ENCODE measurements around the gene MTR. TPM values are rescaled to one million over a fixed set of nuclear protein-coding genes. Genes with fewer than 3 reads are reported as not detected.

Gene MTR
- total and polyA plus RNA-seq, 4 donors: 4.4 to 49.3 (median 21.6) TPM

DNA sequence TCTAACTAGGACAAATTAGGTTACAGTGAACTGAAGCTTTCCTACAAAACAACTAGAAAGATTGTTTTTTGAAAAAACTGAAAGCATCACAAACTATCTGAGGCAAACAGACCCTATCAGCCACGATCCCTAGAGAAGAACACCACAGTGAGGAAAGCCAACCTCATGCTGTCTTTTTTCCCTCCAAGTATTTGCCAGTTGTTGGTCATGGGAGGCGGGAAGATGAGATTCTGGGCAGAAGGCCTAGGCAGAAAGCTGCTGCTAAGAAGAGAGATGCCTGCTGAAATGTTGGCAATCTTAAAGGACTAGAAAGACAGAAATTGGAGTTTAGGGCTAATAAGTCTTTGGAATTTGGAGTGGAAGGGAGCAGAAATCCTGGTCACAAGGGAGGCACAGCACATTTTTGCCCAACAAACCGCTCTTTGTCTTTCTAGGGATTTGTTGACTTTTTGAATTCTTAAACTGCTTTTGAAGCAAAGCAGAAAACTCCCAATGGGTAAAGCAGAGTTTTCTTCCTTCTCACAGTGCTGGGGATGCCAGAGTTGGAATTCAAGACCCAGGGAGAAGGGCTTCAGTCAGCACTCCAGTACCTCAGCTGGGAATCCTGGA is 125.3 kb downstream of the MTR start:
- 76 to 82% methylated on average over 3 of the region's 3 CpGs for WGBS, 2 donors
- Histone ChIP-seq H3K4me3 (no peak overlapping the region), H3K27me3 (ENCODE audit: control insufficient read depth in 3 of 3, insufficient read depth in 3 of 3, low read length in 2 of 3) (no peaks in the 10 kb centered on the region), H3K4me1 (ENCODE audit: control insufficient read depth in 5 of 5, insufficient read depth in 5 of 5, low read length in 5 of 5) (peaks cover 0 to 3% (median 0%) of the 10 kb centered on the region in 5 donors), H3K27ac (ENCODE audit: low read depth in 1 of 2, low read length in 1 of 2) (no peak overlapping the region), H3K9me3 (ENCODE audit: control insufficient read depth in 4 of 4, insufficient read depth in 3 of 4, low read length in 3 of 4) (peaks cover 0 to 7% (median 0%) of the 10 kb centered on the region in 4 donors), H3K9ac (ENCODE audit: insufficient read depth in 1 of 2, low read length in 2 of 2) (no peak overlapping the region), H3K36me3 (ENCODE audit: control insufficient read depth in 4 of 4, insufficient read depth in 4 of 4, low read length in 4 of 4) (no peaks in the 10 kb centered on the region)
- no peak for TF ChIP-seq CTCF (IDR thresholded peaks at IDR 0.05; ENCODE audit: control extremely low read depth, extremely low read depth)
- no peak for ATAC-seq (ENCODE audit: insufficient read depth, low FRiP score)
- DNase-seq: peak in 1 of 3 donors; percentile 24

DNA sequence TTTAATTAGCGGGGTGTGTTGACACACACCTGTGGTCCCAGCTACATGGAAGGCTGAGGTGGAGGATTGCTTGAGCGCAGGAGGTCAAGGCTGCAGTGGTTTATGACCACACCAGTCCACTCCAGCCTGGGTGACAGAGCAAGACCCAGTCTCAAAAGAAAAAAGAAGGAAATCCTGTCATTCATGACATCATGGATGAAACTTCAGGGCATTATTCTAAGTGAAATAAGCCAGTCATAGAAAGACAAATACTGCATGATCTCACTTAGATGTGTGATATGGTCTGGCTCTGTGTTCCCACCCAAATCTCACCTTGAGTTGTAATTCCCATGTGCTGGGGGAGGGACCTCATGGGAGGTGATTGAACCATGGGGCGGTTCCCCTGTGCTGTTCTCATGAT is 126.5 kb downstream of the MTR start:
- Histone ChIP-seq H3K9ac (ENCODE audit: insufficient read depth in 1 of 2, low read length in 2 of 2) (no peak overlapping the region), H3K4me3 (no peak overlapping the region), H3K27ac (ENCODE audit: low read depth in 1 of 2, low read length in 1 of 2) (peak overlapping the region in 1 of 2 donors; percentile 23), H3K27me3 (ENCODE audit: control insufficient read depth in 3 of 3, insufficient read depth in 3 of 3, low read length in 2 of 3) (no peaks in the 10 kb centered on the region), H3K36me3 (ENCODE audit: control insufficient read depth in 4 of 4, insufficient read depth in 4 of 4, low read length in 4 of 4) (no peaks in the 10 kb centered on the region), H3K4me1 (ENCODE audit: control insufficient read depth in 5 of 5, insufficient read depth in 5 of 5, low read length in 5 of 5) (peaks cover 0 to 3% (median 0%) of the 10 kb centered on the region in 5 donors), H3K9me3 (ENCODE audit: control insufficient read depth in 4 of 4, insufficient read depth in 3 of 4, low read length in 3 of 4) (peaks cover 0 to 7% (median 0%) of the 10 kb centered on the region in 4 donors)
- ATAC-seq (ENCODE audit: insufficient read depth, low FRiP score) (no peak), DNase-seq (no peak)
- no peak for TF ChIP-seq CTCF (IDR thresholded peaks at IDR 0.05; ENCODE audit: control extremely low read depth, extremely low read depth)
- WGBS, 2 donors: 96 to 97% methylated on average over 3 of the region's 3 CpGs

DNA sequence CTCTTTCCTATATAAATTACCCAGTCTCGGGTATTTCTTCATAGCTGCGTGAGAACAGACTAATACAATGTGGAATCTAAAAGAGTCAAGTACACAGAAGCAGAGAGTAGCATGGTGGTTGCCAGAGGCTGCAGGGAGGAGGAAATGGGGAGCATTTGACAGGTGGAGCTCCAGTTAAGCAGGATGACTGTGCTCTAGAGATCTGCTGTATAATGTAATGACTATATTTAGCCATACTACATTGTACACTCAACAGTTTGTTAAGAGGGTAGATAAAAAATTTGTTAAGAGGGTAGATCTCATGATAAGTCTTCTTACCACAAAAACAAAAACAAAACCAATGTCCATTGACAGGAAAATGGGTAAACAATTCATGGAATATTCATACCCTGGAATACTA is 127.1 kb downstream of the MTR start:
- peak overlapping the region in 1 of 2 donors; percentile 23 for H3K27ac ChIP-seq (ENCODE audit: low read depth in 1 of 2, low read length in 1 of 2)
- ATAC-seq (ENCODE audit: insufficient read depth, low FRiP score) (no peak), DNase-seq (no peak)
- no peak overlapping the region for H3K9ac ChIP-seq (ENCODE audit: insufficient read depth in 1 of 2, low read length in 2 of 2)
- no peaks in the 10 kb centered on the region for H3K27me3 ChIP-seq (ENCODE audit: control insufficient read depth in 3 of 3, insufficient read depth in 3 of 3, low read length in 2 of 3)
- H3K4me3 ChIP-seq: no peak overlapping the region
- TF ChIP-seq CTCF (IDR thresholded peaks at IDR 0.05; ENCODE audit: control extremely low read depth, extremely low read depth): no peak
- H3K4me1 ChIP-seq (ENCODE audit: control insufficient read depth in 5 of 5, insufficient read depth in 5 of 5, low read length in 5 of 5): peaks cover 0 to 3% (median 0%) of the 10 kb centered on the region in 5 donors
- WGBS, 2 donors: 87 to 93% methylated on average over 2 of the region's 2 CpGs
- H3K9me3 ChIP-seq (ENCODE audit: control insufficient read depth in 4 of 4, insufficient read depth in 3 of 4, low read length in 3 of 4): peaks cover 0 to 7% (median 0%) of the 10 kb centered on the region in 4 donors
- no peaks in the 10 kb centered on the region for H3K36me3 ChIP-seq (ENCODE audit: control insufficient read depth in 4 of 4, insufficient read depth in 4 of 4, low read length in 4 of 4)

DNA sequence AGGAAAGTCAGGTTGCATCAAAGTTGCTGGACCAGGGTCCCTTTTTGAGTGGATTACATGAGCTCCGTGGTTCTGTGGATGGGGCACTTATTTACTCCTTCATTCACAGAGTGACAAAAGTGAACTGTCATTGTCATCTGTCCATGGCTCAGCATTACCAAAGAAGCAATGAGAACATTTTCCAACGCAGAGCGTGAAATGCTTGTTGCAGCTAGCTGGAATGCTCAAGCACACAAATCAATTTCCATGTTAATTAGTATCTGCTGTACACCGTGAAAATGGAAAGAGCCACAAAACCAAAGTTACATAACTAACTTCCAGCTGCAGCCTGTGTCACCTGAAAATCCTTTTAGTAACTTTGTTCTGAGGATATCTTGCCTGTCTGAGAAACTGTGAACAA is 130.3 kb downstream of the MTR start:
- H3K27ac ChIP-seq (ENCODE audit: low read depth in 1 of 2, low read length in 1 of 2): no peak overlapping the region
- DNase-seq (no peak), ATAC-seq (ENCODE audit: insufficient read depth, low FRiP score) (no peak)
- no peaks in the 10 kb centered on the region for H3K27me3 ChIP-seq (ENCODE audit: control insufficient read depth in 3 of 3, insufficient read depth in 3 of 3, low read length in 2 of 3)
- peaks cover 0 to 3% (median 0%) of the 10 kb centered on the region in 4 donors for H3K9me3 ChIP-seq (ENCODE audit: control insufficient read depth in 4 of 4, insufficient read depth in 3 of 4, low read length in 3 of 4)
- 75 to 87% methylated on average over 4 of the region's 4 CpGs for WGBS, 2 donors
- no peak overlapping the region for H3K9ac ChIP-seq (ENCODE audit: insufficient read depth in 1 of 2, low read length in 2 of 2)
- H3K4me1 ChIP-seq (ENCODE audit: control insufficient read depth in 5 of 5, insufficient read depth in 5 of 5, low read length in 5 of 5): peaks cover 0 to 3% (median 0%) of the 10 kb centered on the region in 5 donors
- H3K36me3 ChIP-seq (ENCODE audit: control insufficient read depth in 4 of 4, insufficient read depth in 4 of 4, low read length in 4 of 4): no peaks in the 10 kb centered on the region
- TF ChIP-seq CTCF (IDR thresholded peaks at IDR 0.05; ENCODE audit: control extremely low read depth, extremely low read depth): no peak
- H3K4me3 ChIP-seq: no peak overlapping the region
